Ectodermal cell (in vitro differentiated cells): Measurements from ENCODE around the gene PRDM10.
"Not testable (repeated sequence)": the region's sequence is repeated elsewhere in the genome, so short reads cannot be mapped to it uniquely, and the experiment has no call there.

Experiments used
- H3K27ac ChIP-seq: 2 replicates; pipeline ENCODE4 v1.7.0; 2013; ENCODE audit warnings: mild to moderate bottlenecking, low read depth, low read length; ENCODE audit not compliant: insufficient read depth, poor library complexity, severe bottlenecking
- H3K27me3 ChIP-seq: 2 replicates; pipeline ENCODE4 v1.7.0; 2013; ENCODE audit warnings: mild to moderate bottlenecking, low read length; ENCODE audit not compliant: insufficient read depth, control insufficient read depth, poor library complexity, severe bottlenecking
- H3K36me3 ChIP-seq: one replicate; pipeline ENCODE4 v1.7.0; 2013; ENCODE audit warnings: low read length; ENCODE audit not compliant: control insufficient read depth, insufficient read depth
- H3K4me1 ChIP-seq: one replicate; pipeline ENCODE4 v1.7.0; 2013; ENCODE audit warnings: low read length; ENCODE audit not compliant: control insufficient read depth, insufficient read depth
- H3K4me3 ChIP-seq: 2 replicates; pipeline ENCODE4 v1.7.0; 2013; ENCODE audit warnings: low read depth, low read length, control low read depth; ENCODE audit not compliant: insufficient read depth
- H3K9me3 ChIP-seq: 2 replicates; pipeline ENCODE4 v1.7.0; 2013; ENCODE audit warnings: mild to moderate bottlenecking, low read length, moderate library complexity; ENCODE audit not compliant: control insufficient read depth
- WGBS, 2 experiments: methylation state at CpG; one replicate each; pipeline ENCODE4 v1.1.7; 2013; ENCODE audit warnings: missing lambda C conversion rate in 2 of 2; 5-methylcytosine and 5-hydroxymethylcytosine counted together

The PRDM10 gene

GRCh38 chr11:130015846-130016245, 13.2 kb upstream of the PRDM10 start:
- H3K4me3 ChIP-seq, result not testable (repeated sequence)
- WGBS, 2 experiments, result 91 to 93% methylated on average over 3 of the region's 3 CpGs

GRCh38 chr11:130008326-130008725, 5.7 kb upstream of the PRDM10 start:
- Histone ChIP-seq H3K36me3 (no peaks in the 10 kb centered on the region), H3K4me1 (no peaks in the 10 kb centered on the region), H3K9me3 (no peaks in the 10 kb centered on the region), H3K27ac (no peak overlapping the region), H3K4me3 (no peak overlapping the region), H3K27me3 (no peaks in the 10 kb centered on the region)

More at GRCh38 chr11:130015846-130016245, 13.2 kb upstream of the PRDM10 start:
- not testable (repeated sequence) for H3K36me3 ChIP-seq, H3K4me1 ChIP-seq, H3K27me3 ChIP-seq, H3K27ac ChIP-seq, H3K9me3 ChIP-seq

GRCh38 chr11:130006929-130007328, 4.3 kb upstream of the PRDM10 start:
- WGBS, 2 experiments, result 94 to 96% methylated on average over 3 of the region's 3 CpGs
- H3K4me3 ChIP-seq, result no peak overlapping the region

GRCh38 chr11:130003717-130004001, 1.0 kb upstream of the PRDM10 start:
- H3K27me3 ChIP-seq, result no peaks in the 10 kb centered on the region
- 17 to 18% methylated on average over 8 of the region's 8 CpGs for WGBS, 2 experiments
- H3K4me3 ChIP-seq, result peak overlapping the region; percentile 70
- no peaks in the 10 kb centered on the region for H3K9me3 ChIP-seq
- H3K4me1 ChIP-seq, result no peaks in the 10 kb centered on the region
- no peaks in the 10 kb centered on the region for H3K36me3 ChIP-seq
- H3K27ac ChIP-seq, result peak overlapping the region; percentile 100

More at GRCh38 chr11:130006929-130007328, 4.3 kb upstream of the PRDM10 start:
- Histone ChIP-seq H3K9me3 (no peaks in the 10 kb centered on the region), H3K36me3 (no peaks in the 10 kb centered on the region), H3K27me3 (no peaks in the 10 kb centered on the region), H3K4me1 (no peaks in the 10 kb centered on the region), H3K27ac (no peak overlapping the region)

- peak overlapping the region; percentile 100 for H3K27ac ChIP-seq
- WGBS, 2 experiments, result 0% methylated on average over 65 of the region's 65 CpGs
- H3K4me3 ChIP-seq, result peak overlapping the region; percentile 70
Measured at GRCh38 chr11:130002846-130003716, 446 bp upstream of the PRDM10 start.

GRCh38 chr11:130001461-130002351, 929 bp downstream of the PRDM10 start:
- Histone ChIP-seq H3K9me3 (no peaks in the 10 kb centered on the region), H3K27ac (peak overlapping the region; percentile 100)
- WGBS, 2 experiments, result 1% methylated on average over 90 of the region's 90 CpGs

More at GRCh38 chr11:130002846-130003716, 446 bp upstream of the PRDM10 start:
- H3K4me1 ChIP-seq, result no peaks in the 10 kb centered on the region
- no peaks in the 10 kb centered on the region for H3K36me3 ChIP-seq
- H3K9me3 ChIP-seq, result no peaks in the 10 kb centered on the region
- H3K27me3 ChIP-seq, result no peaks in the 10 kb centered on the region

GRCh38 chr11:130000552-130001176, 2.0 kb downstream of the PRDM10 start:
- Histone ChIP-seq H3K27me3 (no peaks in the 10 kb centered on the region), H3K9me3 (no peaks in the 10 kb centered on the region), H3K4me1 (no peaks in the 10 kb centered on the region), H3K4me3 (peak overlapping the region; percentile 70), H3K27ac (peak overlapping the region; percentile 44), H3K36me3 (peaks cover 3% of the 10 kb centered on the region)
- WGBS, 2 experiments, result 90 to 93% methylated on average over 18 of the region's 18 CpGs

More at GRCh38 chr11:130001461-130002351, 929 bp downstream of the PRDM10 start:
- no peaks in the 10 kb centered on the region for H3K27me3 ChIP-seq
- H3K36me3 ChIP-seq, result peaks cover 3% of the 10 kb centered on the region
- H3K4me3 ChIP-seq, result peak overlapping the region; percentile 70
- no peaks in the 10 kb centered on the region for H3K4me1 ChIP-seq

GRCh38 chr11:129999407-129999806, 3.2 kb downstream of the PRDM10 start:
- Histone ChIP-seq H3K9me3 (no peaks in the 10 kb centered on the region), H3K36me3 (peaks cover 3% of the 10 kb centered on the region), H3K27me3 (no peaks in the 10 kb centered on the region), H3K4me3 (no peak overlapping the region), H3K4me1 (no peaks in the 10 kb centered on the region), H3K27ac (no peak overlapping the region)
- WGBS, 2 experiments, result 90 to 97% methylated on average over 4 of the region's 4 CpGs

- Histone ChIP-seq H3K4me3 (no peak overlapping the region), H3K4me1 (no peaks in the 10 kb centered on the region), H3K27me3 (no peaks in the 10 kb centered on the region), H3K27ac (no peak overlapping the region), H3K9me3 (no peaks in the 10 kb centered on the region), H3K36me3 (peaks cover 3% of the 10 kb centered on the region)
- 95 to 97% methylated on average over 7 of the region's 7 CpGs for WGBS, 2 experiments
Measured at GRCh38 chr11:129998905-129999304, 3.7 kb downstream of the PRDM10 start.

GRCh38 chr11:129998107-129998506, 4.5 kb downstream of the PRDM10 start:
- Histone ChIP-seq H3K4me1 (no peaks in the 10 kb centered on the region), H3K36me3 (peaks cover 3% of the 10 kb centered on the region), H3K4me3 (no peak overlapping the region), H3K27ac (no peak overlapping the region), H3K27me3 (no peaks in the 10 kb centered on the region), H3K9me3 (no peaks in the 10 kb centered on the region)
- WGBS, 2 experiments, result 85 to 100% methylated on average over 1 of the region's 1 CpG
